ENCODE data around the gene ABCA1. TPM values are rescaled to one million over a fixed set of nuclear protein-coding genes. Genes with fewer than 3 reads are reported as not detected.
"Not testable (repeated sequence)": the region's sequence is repeated elsewhere in the genome, so short reads cannot be mapped to it uniquely, and the experiment has no call there.

ABCA1 gene
- polyA plus RNA-seq, 1 donor (not counting 4 experiments of a cell fraction or from before 2014, with no cell fraction given) = 23.0 TPM

DNA sequence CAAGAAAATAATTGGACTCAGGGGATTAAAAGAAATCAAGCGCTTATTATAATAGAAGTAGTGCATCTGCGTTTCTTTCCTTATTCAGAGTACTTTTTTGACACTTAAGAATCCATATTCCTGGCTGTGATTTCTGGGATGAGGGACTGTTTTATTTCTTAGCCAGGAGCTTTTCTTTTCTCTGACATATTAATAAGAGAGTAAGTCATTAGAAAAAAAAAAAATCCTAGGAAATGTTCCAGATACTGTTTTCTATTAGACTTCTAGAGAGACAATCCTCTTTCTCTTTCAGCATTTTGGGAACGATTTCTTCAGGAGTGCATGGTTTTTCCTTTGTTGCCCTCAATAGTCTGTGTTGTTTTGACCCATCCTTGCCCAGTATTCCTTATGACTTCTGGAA, 8.3 kb upstream of the ABCA1 start:
- Histone ChIP-seq H3K9ac (ENCODE audit: control insufficient read depth, extremely low read depth, insufficient read depth, low read length) (no peak overlapping the region), H3K79me2 (ENCODE audit: control insufficient read depth, insufficient read depth, low read length) (no peaks in the 10 kb centered on the region), H3K4me3 (ENCODE audit: control insufficient read depth in 2 of 3, extremely low read depth in 1 of 3, insufficient read depth in 2 of 3, low read depth in 1 of 3, low read length in 3 of 3) (no peak overlapping the region), H3K27me3 (ENCODE audit: control insufficient read depth, extremely low read depth, insufficient read depth, low read length) (no peaks in the 10 kb centered on the region), H3K9me3 (ENCODE audit: control insufficient read depth, low read depth, low read length) (no peaks in the 10 kb centered on the region), H4K20me1 (ENCODE audit: control insufficient read depth, extremely low read depth, insufficient read depth, low read length) (no peaks in the 10 kb centered on the region), H3K4me2 (ENCODE audit: control insufficient read depth, extremely low read depth, insufficient read depth, low read depth, low read length) (no peak overlapping the region), H3K9me1 (ENCODE audit: control insufficient read depth, extremely low read depth, insufficient read depth, low read length) (no peaks in the 10 kb centered on the region), H3K27ac (ENCODE audit: control insufficient read depth, insufficient read depth, low read length) (no peak overlapping the region), H3K36me3 (ENCODE audit: control insufficient read depth in 2 of 2, extremely low read depth in 1 of 2, insufficient read depth in 2 of 2, low read length in 2 of 2) (no peaks in the 10 kb centered on the region), H3K4me1 (ENCODE audit: control insufficient read depth, extremely low read depth, insufficient read depth, low read length) (no peaks in the 10 kb centered on the region), H2AFZ (ENCODE audit: control insufficient read depth, low read length) (no peak overlapping the region)
- TF ChIP-seq, protein P1, sequence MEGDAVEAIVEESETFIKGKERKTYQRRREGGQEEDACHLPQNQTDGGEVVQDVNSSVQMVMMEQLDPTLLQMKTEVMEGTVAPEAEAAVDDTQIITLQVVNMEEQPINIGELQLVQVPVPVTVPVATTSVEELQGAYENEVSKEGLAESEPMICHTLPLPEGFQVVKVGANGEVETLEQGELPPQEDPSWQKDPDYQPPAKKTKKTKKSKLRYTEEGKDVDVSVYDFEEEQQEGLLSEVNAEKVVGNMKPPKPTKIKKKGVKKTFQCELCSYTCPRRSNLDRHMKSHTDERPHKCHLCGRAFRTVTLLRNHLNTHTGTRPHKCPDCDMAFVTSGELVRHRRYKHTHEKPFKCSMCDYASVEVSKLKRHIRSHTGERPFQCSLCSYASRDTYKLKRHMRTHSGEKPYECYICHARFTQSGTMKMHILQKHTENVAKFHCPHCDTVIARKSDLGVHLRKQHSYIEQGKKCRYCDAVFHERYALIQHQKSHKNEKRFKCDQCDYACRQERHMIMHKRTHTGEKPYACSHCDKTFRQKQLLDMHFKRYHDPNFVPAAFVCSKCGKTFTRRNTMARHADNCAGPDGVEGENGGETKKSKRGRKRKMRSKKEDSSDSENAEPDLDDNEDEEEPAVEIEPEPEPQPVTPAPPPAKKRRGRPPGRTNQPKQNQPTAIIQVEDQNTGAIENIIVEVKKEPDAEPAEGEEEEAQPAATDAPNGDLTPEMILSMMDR (optimal IDR thresholded peaks at IDR 0.05 in 1 of 3, IDR thresholded peaks at IDR 0.05 in 1 of 3, conservative IDR thresholded peaks at IDR 0.05 in 1 of 3; ENCODE audit: extremely low read depth in 1 of 3, insufficient read depth in 2 of 3, low read length in 3 of 3) = no peak
- TF ChIP-seq EZH2 (IDR thresholded peaks at IDR 0.05; ENCODE audit: low read length) = no peak
- FAIRE-seq (no peak), DNase-seq (ENCODE audit: low read depth, low spot score) (no peak)
- dilution Hi-C loops (cut with MboI; ENCODE audit: extremely low pct_ligation_motif_present, low sequenced_read_pairs) = no loop called here

GRCh38 chr9:104935501-104935810, 7.5 kb upstream of the ABCA1 start:
- H3K27me3 ChIP-seq (ENCODE audit: control insufficient read depth, extremely low read depth, insufficient read depth, low read length); H2AFZ ChIP-seq (ENCODE audit: control insufficient read depth, low read length); FAIRE-seq; dilution Hi-C loops (cut with MboI; ENCODE audit: extremely low pct_ligation_motif_present, low sequenced_read_pairs); H3K79me2 ChIP-seq (ENCODE audit: control insufficient read depth, insufficient read depth, low read length); H3K9me3 ChIP-seq (ENCODE audit: control insufficient read depth, low read depth, low read length); H3K9ac ChIP-seq (ENCODE audit: control insufficient read depth, extremely low read depth, insufficient read depth, low read length); H3K36me3 ChIP-seq (ENCODE audit: control insufficient read depth in 2 of 2, extremely low read depth in 1 of 2, insufficient read depth in 2 of 2, low read length in 2 of 2); H3K4me1 ChIP-seq (ENCODE audit: control insufficient read depth, extremely low read depth, insufficient read depth, low read length); H3K4me3 ChIP-seq (ENCODE audit: control insufficient read depth in 2 of 3, extremely low read depth in 1 of 3, insufficient read depth in 2 of 3, low read depth in 1 of 3, low read length in 3 of 3); H3K9me1 ChIP-seq (ENCODE audit: control insufficient read depth, extremely low read depth, insufficient read depth, low read length); H4K20me1 ChIP-seq (ENCODE audit: control insufficient read depth, extremely low read depth, insufficient read depth, low read length); H3K27ac ChIP-seq (ENCODE audit: control insufficient read depth, insufficient read depth, low read length); DNase-seq (ENCODE audit: low read depth, low spot score); H3K4me2 ChIP-seq (ENCODE audit: control insufficient read depth, extremely low read depth, insufficient read depth, low read depth, low read length): not testable (repeated sequence)

GRCh38 chr9:104934691-104935500, 6.9 kb upstream of the ABCA1 start:
- dilution Hi-C loops (cut with MboI; ENCODE audit: extremely low pct_ligation_motif_present, low sequenced_read_pairs) = no loop called here
- no peak overlapping the region for H3K27ac ChIP-seq (ENCODE audit: control insufficient read depth, insufficient read depth, low read length)

More at GRCh38 chr9:104934691-104935500, 6.9 kb upstream of the ABCA1 start:
- H3K4me1 ChIP-seq (ENCODE audit: control insufficient read depth, extremely low read depth, insufficient read depth, low read length) = no peaks in the 10 kb centered on the region
- H3K9ac ChIP-seq (ENCODE audit: control insufficient read depth, extremely low read depth, insufficient read depth, low read length) = no peak overlapping the region
- no peaks in the 10 kb centered on the region for H3K9me1 ChIP-seq (ENCODE audit: control insufficient read depth, extremely low read depth, insufficient read depth, low read length)
- H3K9me3 ChIP-seq (ENCODE audit: control insufficient read depth, low read depth, low read length) = no peaks in the 10 kb centered on the region
- no peaks in the 10 kb centered on the region for H3K27me3 ChIP-seq (ENCODE audit: control insufficient read depth, extremely low read depth, insufficient read depth, low read length)
- DNase-seq (ENCODE audit: low read depth, low spot score) (no peak), FAIRE-seq (no peak)
- no peaks in the 10 kb centered on the region for H3K36me3 ChIP-seq (ENCODE audit: control insufficient read depth in 2 of 2, extremely low read depth in 1 of 2, insufficient read depth in 2 of 2, low read length in 2 of 2)
- H3K79me2 ChIP-seq (ENCODE audit: control insufficient read depth, insufficient read depth, low read length) = no peaks in the 10 kb centered on the region
- H3K4me3 ChIP-seq (ENCODE audit: control insufficient read depth in 2 of 3, extremely low read depth in 1 of 3, insufficient read depth in 2 of 3, low read depth in 1 of 3, low read length in 3 of 3) = no peak overlapping the region
- no peak overlapping the region for H2AFZ ChIP-seq (ENCODE audit: control insufficient read depth, low read length)
- no peaks in the 10 kb centered on the region for H4K20me1 ChIP-seq (ENCODE audit: control insufficient read depth, extremely low read depth, insufficient read depth, low read length)
- TF ChIP-seq, protein P1 (optimal IDR thresholded peaks at IDR 0.05 in 1 of 3, IDR thresholded peaks at IDR 0.05 in 1 of 3, conservative IDR thresholded peaks at IDR 0.05 in 1 of 3; ENCODE audit: extremely low read depth in 1 of 3, insufficient read depth in 2 of 3, low read length in 3 of 3) = no peak
- TF ChIP-seq EZH2 (IDR thresholded peaks at IDR 0.05; ENCODE audit: low read length) = no peak
- no peak overlapping the region for H3K4me2 ChIP-seq (ENCODE audit: control insufficient read depth, extremely low read depth, insufficient read depth, low read depth, low read length)

Measured in keratinocyte (primary cell).